NK-92 treated with Interleukin-12 subunit alpha and Interleukin-12 subunit beta, amount 100 ng/mL, for 24 hours (cell line): ENCODE data around the gene RAD51B.

ENCODE experiments used
- DNase-seq: peaks from one replicate; lab custom pipeline; 2025; lab: John Stamatoyannopoulos, UW

Gene RAD51B

DNA sequence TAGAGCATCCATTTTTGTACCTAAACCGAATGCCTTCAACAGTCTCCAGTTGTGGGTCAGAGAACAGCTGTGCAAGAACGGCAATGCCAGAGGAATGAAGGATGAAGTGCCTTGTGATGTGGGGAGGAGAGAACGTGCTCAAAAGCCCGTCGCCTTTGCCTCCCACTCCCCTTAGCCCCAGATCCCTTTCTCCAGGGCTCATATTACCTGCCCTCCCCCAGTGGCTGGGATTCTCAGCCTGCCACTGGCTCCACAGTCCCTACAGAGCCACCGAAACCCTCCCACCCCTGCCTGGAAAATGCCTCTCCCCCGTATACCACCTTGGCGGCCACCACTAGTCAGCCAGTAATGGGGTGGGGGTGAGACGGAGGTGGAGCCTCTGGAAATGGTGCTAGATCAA, 814.8 kb downstream of the RAD51B start:
- no peak for DNase-seq

- DNase-seq = no peak
Measured at GRCh38 chr14:68634874-68635595, 815.5 kb downstream of the RAD51B start.

DNA sequence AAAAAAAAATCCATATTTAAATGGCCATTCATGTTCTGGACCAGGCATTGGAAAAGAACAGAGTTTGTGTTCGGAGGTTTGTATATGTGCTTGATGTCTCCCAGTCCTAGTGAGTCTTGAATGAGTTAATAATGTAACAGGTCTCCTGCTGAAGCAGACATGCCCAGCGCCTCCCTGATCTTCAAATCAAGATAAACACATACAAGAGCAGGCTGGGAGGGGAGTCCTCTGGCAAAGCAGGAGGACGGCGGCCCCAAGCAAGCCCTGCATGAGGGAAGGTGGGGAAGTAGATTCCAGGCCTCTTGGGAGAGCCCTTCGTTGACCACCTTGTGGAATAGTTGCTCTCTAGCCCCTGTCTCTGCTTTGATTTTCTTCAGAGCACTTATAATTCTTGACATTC, 817.0 kb downstream of the RAD51B start:
- no peak for DNase-seq

DNA sequence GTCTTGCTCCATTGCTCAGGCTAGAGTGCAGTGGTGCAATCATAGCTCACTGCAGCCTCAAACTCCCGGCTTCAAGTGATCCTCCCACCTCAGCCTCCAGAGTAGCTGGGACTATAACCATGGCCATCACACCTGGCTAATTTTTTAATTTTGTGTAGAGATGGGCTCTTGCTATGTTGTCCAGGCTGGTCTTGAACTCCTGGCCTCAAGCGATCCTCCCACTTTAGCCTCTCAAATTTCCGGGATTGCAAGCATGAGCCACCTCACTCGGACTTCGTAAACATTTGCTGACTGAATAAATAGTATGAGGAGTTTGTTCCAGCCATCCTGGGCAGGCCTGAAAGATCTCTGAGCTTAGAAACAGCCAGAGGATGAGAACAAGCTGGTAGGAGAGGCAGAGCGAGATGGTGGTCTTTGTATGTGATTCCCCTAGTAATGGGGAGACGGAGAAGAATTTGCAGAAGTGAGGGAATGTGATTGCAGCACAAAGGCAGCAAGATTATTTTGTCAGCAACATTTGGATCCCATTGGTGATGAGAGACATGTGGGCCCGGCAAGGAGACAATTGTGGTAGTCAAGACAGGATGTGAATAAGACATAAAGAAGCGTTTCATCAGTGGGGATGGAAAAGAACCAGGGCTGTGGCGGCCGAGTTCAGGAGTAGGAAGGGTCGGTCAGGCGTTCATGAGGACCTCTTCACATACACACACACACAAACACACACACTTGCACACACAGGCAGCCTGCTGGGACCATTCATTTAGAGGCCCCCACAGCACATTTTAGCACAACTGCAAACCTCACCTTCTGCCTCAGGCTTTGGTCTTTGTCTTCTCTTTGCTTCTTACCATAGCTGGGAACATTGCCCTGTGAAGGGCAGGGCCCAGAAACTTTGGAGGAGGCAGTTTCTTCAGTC, 817.8 kb downstream of the RAD51B start:
- no peak for DNase-seq

- no peak for DNase-seq
Measured at GRCh38 chr14:68638141-68638999, 818.8 kb downstream of the RAD51B start.

DNA sequence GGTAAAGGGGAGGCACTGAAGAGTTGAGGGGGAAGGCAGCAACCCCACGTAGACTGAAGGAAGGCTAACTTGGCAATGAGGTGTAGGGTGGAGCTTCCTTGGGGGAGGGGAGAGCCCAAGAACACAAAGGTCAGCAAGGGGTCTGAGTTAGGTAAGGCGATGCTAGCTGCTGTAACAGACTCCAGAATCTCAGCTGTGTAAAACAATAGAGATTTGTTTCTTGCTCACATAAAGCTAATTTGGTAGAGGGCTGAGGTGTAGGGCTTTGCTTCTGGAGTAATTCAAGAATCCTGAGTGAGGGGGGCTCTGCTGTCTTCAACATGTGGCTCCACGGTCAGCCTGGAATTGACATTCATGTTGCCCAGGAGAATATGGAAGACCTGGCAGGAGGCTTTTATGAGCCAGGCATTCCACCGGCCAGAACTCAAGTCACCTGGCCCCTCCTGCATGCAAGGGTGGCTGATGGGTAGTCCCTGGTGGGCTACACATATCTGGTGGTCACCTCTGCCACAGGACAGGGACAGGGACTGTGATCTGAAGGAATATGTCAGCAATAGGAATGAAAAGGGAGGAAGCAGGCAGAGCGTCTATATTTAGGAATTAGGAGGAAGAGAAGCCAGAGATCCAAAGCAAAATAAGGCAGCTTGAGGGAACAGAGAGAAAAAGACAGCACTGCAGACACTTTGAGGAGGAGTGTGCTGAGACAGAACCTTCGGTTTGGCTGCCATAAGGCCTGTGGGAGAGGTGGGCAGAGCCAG, 819.6 kb downstream of the RAD51B start:
- no peak for DNase-seq

DNA sequence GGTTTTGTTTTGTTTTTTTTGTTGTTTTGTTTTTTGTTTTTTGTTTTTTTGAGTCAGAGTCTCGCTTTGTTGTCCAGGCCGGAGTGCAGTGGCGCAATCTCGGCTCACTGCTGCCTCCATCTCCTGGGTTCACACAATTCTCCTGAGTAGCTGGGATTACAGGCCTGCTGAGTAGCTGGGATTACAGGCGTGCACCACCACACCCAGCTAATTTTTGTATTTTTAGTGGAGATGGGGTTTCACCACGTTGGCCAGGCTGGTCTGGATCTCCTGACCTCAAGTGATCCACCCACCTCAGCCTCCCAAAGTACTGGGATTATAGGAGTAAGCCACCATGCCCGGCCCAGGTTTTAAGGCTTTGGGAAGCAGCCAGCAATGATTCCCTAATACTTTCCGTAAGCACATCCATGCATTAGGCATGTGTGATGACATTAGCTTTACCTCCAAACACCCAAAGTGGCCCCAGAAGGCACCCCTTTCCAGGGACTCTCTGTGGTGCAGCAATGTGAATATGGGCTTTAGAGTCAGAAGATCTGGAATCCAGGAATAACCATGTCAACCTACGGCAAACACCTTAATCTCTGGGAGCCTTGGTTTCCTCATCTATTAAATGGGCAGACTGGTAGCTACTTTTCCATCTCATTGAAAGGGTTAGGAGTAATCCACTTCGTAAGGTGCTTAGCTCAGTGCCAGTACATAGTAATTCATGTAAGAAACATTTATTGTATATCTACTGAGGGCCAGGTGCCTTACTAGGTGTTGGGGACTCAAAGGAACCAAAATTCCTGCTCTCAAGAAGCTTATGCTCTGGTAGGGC, 820.4 kb downstream of the RAD51B start:
- DNase-seq = no peak

DNA sequence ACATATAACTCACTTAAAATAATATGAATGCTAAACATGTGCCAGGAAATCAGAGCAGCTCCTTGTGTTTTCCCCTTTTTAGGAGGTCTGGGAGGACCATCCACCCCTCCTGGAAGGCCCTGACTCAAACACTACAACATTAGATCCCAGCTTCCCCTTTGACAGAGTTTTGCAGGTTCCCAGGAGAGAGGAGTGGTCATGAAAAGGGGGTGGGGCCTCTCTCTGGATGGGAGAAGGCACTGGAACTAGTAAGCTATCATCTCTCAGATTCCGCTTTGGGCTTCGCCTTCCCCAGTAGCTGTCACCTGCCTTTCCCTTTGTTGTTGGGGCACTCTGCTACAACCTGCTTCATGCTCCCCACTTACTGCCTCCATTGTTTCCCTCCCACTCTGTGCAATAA, 824.1 kb downstream of the RAD51B start:
- DNase-seq = no peak

DNA sequence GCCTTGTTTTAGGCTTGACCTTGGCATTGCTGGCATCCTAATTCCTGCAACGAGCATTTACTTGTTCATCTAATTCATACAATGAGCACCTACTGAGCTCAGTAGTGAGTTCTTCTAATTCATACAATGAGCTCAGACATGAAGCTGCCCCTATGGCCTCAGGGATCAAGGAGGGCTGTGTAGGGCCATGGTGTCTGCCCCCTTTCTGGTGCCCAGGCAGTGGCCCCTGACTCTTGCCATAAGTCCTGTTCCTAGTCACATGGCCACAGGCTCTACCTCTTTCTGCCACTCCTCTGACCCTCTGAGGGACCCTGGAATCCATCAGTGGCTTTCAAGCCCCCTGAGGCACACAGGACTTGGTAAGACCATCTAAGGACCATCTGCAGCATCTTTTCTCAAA, 824.5 kb downstream of the RAD51B start:
- DNase-seq = no peak

DNA sequence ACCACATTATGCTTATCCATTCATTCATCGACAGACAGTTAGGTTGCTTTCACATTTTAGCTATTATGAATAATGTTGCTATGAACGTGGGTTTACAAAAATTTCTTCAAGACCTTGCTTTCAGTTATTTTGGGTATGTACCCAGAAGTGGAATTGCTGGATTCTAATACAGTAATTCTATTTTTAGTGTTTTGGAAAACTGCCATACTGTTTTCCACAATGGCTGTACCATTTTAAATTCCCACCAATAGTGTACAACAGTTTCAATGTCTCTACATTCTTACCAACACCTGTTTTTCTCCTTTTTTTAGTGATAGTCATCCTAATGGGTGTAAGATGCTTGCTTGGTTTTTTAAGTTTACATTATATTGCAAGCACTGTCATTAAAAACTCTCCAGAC, 825.8 kb downstream of the RAD51B start:
- DNase-seq = no peak

DNA sequence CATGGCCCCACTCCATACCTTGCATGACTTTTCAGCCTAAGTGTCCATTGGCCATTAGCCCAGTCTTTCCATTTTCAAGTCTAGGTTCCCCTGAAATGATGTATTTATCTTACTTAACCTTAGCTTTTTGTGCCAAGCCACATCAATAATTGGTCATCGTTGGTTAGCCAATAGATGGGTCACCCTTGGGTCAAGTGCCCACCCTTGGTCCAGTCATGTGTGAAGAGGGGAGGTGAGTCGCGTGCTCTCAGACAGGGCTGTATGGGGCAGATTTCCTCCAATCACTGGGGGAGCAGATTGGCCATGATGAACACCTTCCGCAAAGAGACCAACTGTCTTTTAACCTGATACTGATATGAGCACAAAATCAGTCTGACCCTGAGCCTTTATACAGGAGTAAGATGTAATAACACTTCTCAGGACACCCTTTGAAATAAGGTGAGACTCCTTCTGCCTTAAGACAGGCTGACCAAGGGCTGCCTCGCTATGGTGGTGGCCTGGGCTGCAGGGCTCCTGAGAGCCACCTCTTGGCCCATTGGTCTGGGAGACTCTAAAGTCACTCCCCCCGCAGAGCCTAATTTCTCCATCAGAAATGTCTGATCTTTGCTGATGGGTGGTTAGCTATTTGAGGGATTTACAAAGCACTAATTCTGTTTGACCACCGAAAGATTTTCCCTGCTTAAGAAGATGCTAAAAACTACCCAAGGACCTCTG, 830.1 kb downstream of the RAD51B start:
- DNase-seq = no peak

GRCh38 chr14:68650404-68650994, 830.9 kb downstream of the RAD51B start:
- no peak for DNase-seq

DNA sequence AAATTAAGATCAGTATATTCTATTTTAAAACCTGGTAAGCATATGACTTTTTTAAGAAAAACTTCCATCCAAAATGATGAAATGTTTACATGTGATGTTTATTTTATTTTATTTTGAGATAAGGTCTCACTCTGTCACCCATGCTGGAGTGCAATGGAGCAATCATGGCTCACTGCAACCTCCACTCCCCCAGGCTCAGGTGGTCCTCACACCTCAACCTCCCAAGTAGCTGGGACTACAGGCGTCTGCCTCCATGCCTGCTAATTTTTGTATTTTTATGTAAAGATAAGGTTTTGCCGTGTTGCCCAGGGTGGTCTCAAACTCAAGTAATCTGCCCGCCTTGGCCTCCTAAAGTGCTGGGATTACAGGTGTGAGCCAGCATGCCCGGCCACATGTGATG, 831.5 kb downstream of the RAD51B start:
- DNase-seq = no peak

DNA sequence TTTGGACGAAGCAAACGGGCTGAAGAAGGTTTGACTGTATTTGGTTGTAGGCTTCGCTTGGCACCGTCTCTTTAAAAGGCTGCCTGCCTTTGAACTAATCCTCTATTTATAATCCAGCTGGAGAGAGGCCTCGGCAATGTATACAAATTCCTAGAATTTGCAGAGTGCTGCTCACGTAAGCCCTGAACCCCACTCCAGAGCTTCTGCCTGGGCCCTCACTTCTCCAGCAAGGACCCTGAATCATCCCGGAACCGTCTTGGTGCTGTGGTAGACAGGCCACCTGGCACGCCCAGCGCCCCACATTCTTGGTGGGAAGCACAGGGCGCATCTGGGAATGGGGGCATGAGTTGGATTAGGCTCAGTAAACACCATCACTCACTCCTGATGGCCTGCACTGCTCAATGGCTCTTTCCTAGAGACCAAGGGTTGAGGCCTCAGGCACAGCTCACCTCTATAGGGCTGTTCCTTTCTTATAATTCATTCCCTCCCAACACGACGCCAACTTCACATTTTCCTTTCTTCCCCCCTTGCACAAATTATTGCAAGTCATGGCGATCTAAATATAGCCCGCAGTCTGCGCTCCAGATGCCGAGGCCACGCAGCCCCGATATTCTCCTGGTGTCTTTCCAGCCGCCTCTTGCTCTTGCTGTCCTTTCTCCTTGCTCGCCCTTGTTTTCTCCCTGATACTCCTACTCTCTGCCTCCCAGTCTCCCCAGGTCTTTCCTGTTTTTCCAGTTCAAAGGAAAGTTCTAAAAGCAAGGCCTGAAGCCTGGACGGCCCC, 832.3 kb downstream of the RAD51B start:
- DNase-seq = no peak

DNA sequence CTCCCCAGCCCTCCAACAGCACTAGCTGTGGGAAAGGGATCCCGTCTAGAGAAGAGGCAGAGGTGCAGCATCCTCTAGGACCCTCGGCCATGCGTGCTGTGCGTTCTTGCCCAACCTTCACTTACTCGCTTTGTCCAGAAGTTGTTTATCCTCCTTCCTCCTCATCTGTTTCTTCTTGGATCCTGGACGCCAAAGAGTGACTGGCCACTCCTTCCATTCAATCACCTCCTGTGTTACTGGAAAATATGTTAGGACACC, 832.8 kb downstream of the RAD51B start:
- no peak for DNase-seq

GRCh38 chr14:68653108-68653507, 833.5 kb downstream of the RAD51B start:
- no peak for DNase-seq

GRCh38 chr14:68653804-68654203, 834.2 kb downstream of the RAD51B start:
- no peak for DNase-seq

DNA sequence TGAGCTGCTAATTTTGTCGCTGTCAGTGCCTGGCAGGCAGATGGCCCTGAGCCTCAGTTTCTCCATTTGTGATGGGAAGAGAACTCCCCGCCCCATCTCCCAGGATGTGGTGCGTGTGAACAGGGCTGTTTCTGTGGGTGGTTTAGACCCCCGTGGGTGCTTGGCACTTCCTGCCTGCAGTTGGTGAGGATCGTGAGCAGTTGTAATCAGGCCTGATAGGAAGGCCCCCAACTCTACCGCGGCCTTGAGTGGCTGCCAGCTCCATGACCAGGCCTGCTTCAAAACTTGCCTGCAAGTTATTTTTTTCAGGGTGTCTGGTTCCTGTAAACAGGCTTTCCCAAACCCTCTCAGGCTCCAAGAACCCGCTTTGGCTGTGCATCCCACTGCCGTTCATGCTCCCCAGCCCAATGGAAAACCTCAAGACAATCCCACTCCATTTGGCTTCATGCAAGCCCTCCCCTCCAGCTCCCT, 834.9 kb downstream of the RAD51B start:
- DNase-seq = no peak
